Spleen (tissue), 11 donors: Measurements from ENCODE around the gene TACR1. TPM values are rescaled to one million over a fixed set of nuclear protein-coding genes. Genes with fewer than 3 reads are reported as not detected.

Experiments
- DNase-seq: peaks from one replicate; pipeline ENCODE4 v3.0.0-alpha.2; 2020
- H3K27ac ChIP-seq, 8 donors: fragments of 200-600 bp; sonication (generic) in 7 of 8; 1 replicate in 4 of 8; 2 replicates in 4 of 8; pipeline versions ENCODE4 v1.5.0 to v1.8.0; 2016 to 2021; ENCODE audit warnings: inconsistent platforms in 4 of 8, mild to moderate bottlenecking in 4 of 8, moderate library complexity in 1 of 8
- H3K27me3 ChIP-seq, 7 donors: fragments of 200-600 bp; sonication (generic) in 6 of 7; replicated peaks in 1 of 7; 1 replicate in 4 of 7; 2 replicates in 3 of 7; pipeline versions ENCODE4 v1.5.0 to v1.8.0; 2016 to 2021; ENCODE audit warnings: inconsistent platforms in 3 of 7, mild to moderate bottlenecking in 1 of 7
- H3K36me3 ChIP-seq, 6 donors: fragments of 200-600 bp; sonication (generic) in 5 of 6; 1 replicate in 4 of 6; 2 replicates in 2 of 6; pipeline versions ENCODE4 v1.5.0 to v1.8.0; 2016 to 2021; ENCODE audit warnings: inconsistent platforms in 2 of 6
- H3K4me1 ChIP-seq, 6 donors: fragments of 200-600 bp; sonication (generic) in 5 of 6; 1 replicate in 3 of 6; 2 replicates in 3 of 6; pipeline versions ENCODE4 v1.5.0 to v1.8.0; 2016 to 2021; ENCODE audit warnings: inconsistent platforms in 3 of 6
- H3K4me3 ChIP-seq, 8 donors: fragments of 200-600 bp; sonication (generic) in 7 of 8; 1 replicate in 4 of 8; 2 replicates in 4 of 8; pipeline versions ENCODE4 v1.5.0 to v1.8.0; 2016 to 2021; ENCODE audit warnings: inconsistent platforms in 4 of 8, mild to moderate bottlenecking in 4 of 8, moderate library complexity in 2 of 8
- H3K9me3 ChIP-seq, 8 donors: fragments of 200-600 bp; sonication (generic) in 7 of 8; 1 replicate in 4 of 8; 2 replicates in 4 of 8; pipeline versions ENCODE4 v1.5.0 to v1.8.0; 2016 to 2021; ENCODE audit warnings: inconsistent platforms in 4 of 8
- POLR2A ChIP-seq, 3 donors: fragments of 450-650 bp; IDR thresholded peaks; one replicate each; pipeline ENCODE4 v1.5.1; 2017; ENCODE audit warnings: antibody characterized with exemption in 3 of 3, mild to moderate bottlenecking in 1 of 3
- POLR2AphosphoS5 ChIP-seq, 3 donors: sonication (generic); formaldehyde crosslinking; IDR thresholded peaks; one replicate each; pipeline ENCODE4 v1.5.1; 2017; ENCODE audit warnings: antibody characterized with exemption in 3 of 3
- WGBS, 5 donors: extraction: QIAGEN DNeasy Blood & Tissue Kit in 3 of 5; methylation state at CpG; one replicate each; pipeline versions ENCODE4 v1.1.5 to v1.1.7; 2013 to 2018; 5-methylcytosine and 5-hydroxymethylcytosine counted together
- intact Hi-C: fragments of 100-400 bp; cut with DNase I; formaldehyde crosslinking; loops from one replicate; pipeline ENCODE4 v1.15.0; 2023; ENCODE audit warnings: low total_unique reads
- polyA plus RNA-seq, 3 donors: library from polyadenylated mRNA; stranded (reverse); fragments of 200-250 nt; gene quantifications; one replicate each; pipeline ENCODE4 v1.2.1, GENCODE V29; 2013
- total RNA-seq, 7 donors: library from RNA; depleted of rRNA in 3 of 7; stranded (reverse); fragments of >200 nt in 3 of 7; fragmentation: NEBNext Ultra II Directional in 4 of 7; extraction: Animal tissue kit (Norgen Biotek cat#: 25700) in 4 of 7; gene quantifications; one replicate each; pipeline versions ENCODE4 v1.1.0 to v1.2.1, GENCODE V29; 2016 to 2021
- TF ChIP-seq, protein P1 (sequence below), 11 experiments: fragments of 200-600 bp in 7 of 11; fragments of 450-650 bp in 4 of 11; sonication (generic) in 4 of 11; IDR thresholded peaks in 8 of 11; conservative IDR thresholded peaks in 3 of 11; 1 replicate in 7 of 11; 2 replicates in 4 of 11; pipeline versions ENCODE4 v1.4.0 to v1.8.0; 2016 to 2021; ENCODE audit warnings: antibody characterized with exemption in 11 of 11, inconsistent platforms in 4 of 11, mild to moderate bottlenecking in 1 of 11
- donor health status: healthy with polysubstance abuse.
- donor health status: DM: no; HTN: no; CAD: no; lungs with moderate emphysema.
- donor health status: DM: no; HTN: no; CAD: no.
- donor health status: Bipolar disorder and iron deficiency.
- donor health status: healthy.
- donor health status: DM: no; HTN: no; CAD: no.
- donor health status: DM: yes; HTN: yes; CAD: no.

TACR1 gene
- total and polyA plus RNA-seq, 10 donors: 0.02 to 0.28 (median 0.13) TPM; not detected in 3

DNA sequence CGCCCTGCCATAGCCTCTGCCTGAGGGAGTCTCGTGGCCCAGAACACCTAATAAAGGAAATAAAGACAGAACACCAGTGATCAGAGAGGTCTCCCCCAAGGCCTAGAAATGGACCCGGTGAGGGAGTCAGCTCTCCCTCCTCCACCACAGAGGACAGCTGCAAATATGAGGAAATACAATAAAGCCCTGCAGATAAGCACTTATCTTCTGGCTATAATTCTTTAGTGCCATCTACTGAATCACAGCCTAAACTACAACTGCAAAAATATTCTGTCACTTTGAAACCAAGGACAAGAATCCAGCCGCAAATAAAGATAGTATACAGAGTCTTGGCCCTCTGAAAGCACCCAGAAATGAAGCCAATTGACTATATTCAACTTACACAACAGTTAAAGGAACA, 42.4 kb upstream of the TACR1 start:
- H3K36me3 ChIP-seq: no peaks in the 10 kb centered on the region
- H3K4me3 ChIP-seq: no peak overlapping the region
- no peak overlapping the region for H3K27ac ChIP-seq
- no peak for DNase-seq
- intact Hi-C loops: no loop called here
- H3K9me3 ChIP-seq: peaks cover 0 to 53% (median 26%) of the 10 kb centered on the region in 8 donors
- TF ChIP-seq, protein P1, sequence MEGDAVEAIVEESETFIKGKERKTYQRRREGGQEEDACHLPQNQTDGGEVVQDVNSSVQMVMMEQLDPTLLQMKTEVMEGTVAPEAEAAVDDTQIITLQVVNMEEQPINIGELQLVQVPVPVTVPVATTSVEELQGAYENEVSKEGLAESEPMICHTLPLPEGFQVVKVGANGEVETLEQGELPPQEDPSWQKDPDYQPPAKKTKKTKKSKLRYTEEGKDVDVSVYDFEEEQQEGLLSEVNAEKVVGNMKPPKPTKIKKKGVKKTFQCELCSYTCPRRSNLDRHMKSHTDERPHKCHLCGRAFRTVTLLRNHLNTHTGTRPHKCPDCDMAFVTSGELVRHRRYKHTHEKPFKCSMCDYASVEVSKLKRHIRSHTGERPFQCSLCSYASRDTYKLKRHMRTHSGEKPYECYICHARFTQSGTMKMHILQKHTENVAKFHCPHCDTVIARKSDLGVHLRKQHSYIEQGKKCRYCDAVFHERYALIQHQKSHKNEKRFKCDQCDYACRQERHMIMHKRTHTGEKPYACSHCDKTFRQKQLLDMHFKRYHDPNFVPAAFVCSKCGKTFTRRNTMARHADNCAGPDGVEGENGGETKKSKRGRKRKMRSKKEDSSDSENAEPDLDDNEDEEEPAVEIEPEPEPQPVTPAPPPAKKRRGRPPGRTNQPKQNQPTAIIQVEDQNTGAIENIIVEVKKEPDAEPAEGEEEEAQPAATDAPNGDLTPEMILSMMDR (IDR thresholded peaks at IDR 0.05 in 8 of 11, conservative IDR thresholded peaks at IDR 0.05 in 3 of 11): no peak
- TF ChIP-seq POLR2A (IDR thresholded peaks at IDR 0.05) (no peak), POLR2AphosphoS5 (IDR thresholded peaks at IDR 0.05) (no peak)
- WGBS, 5 donors: 80 to 90% (median 83%) methylated on average over 4 of the region's 4 CpGs
- no peaks in the 10 kb centered on the region for H3K27me3 ChIP-seq
- no peaks in the 10 kb centered on the region for H3K4me1 ChIP-seq

DNA sequence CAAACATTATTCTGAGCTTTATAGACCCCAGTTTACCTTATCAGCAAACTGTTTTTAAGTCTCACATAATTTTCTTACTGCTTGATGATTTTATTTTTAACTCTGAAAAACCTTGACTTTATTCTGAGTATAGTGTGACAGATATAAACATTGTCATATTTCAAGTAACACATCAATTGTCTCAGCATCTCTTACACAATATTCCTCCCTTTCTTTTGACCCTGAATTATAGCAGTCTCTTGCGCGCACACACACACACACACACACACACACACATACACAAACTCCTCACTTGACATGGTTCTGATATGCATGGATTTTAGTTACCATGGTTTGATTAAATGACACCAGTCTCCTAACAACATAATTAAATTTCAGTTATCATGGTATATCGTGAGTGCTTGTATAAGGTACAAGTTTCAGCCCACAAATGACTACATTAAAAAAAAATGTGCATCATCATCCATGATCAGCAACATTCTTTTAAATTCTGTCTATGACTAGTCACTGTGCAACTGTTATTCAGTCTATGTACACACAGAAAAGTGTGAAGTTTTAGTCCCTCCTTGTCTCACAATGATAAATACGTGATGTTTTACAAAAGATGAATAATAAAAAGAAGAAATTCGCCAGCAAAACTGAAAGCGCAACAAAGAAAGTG, 39.5 kb upstream of the TACR1 start:
- TF ChIP-seq POLR2AphosphoS5 (IDR thresholded peaks at IDR 0.05) (no peak), POLR2A (IDR thresholded peaks at IDR 0.05) (no peak)
- TF ChIP-seq, protein P1 (IDR thresholded peaks at IDR 0.05 in 8 of 11, conservative IDR thresholded peaks at IDR 0.05 in 3 of 11): no peak
- Histone ChIP-seq H3K9me3 (peaks cover 0 to 37% (median 24%) of the 10 kb centered on the region in 8 donors), H3K27me3 (no peaks in the 10 kb centered on the region), H3K4me1 (no peaks in the 10 kb centered on the region), H3K4me3 (no peak overlapping the region), H3K27ac (no peak overlapping the region), H3K36me3 (no peaks in the 10 kb centered on the region)
- WGBS, 5 donors: 75 to 86% (median 82%) methylated on average over 6 of the region's 6 CpGs
- no peak for DNase-seq
- intact Hi-C loops: no loop called here

DNA sequence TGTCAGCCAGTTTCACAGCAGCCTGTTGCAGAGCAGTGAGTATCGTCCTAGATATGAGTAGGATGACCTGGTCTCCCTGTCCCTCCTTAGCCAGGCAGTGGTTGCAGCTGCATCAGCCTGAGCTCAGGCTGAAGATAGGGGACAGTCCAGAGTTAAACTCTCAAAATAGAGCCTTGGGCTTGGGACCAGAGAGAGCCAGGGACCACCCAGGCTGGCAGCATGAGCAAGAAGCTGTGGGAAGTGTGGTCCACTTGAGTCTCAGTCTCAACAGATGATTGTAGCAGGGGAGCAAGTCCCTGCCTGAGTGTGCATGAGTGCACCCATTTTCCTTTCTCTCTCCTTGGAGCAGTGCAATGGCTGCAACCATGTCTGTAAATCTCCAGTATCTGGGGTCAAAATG, 38.0 kb upstream of the TACR1 start:
- TF ChIP-seq POLR2A (IDR thresholded peaks at IDR 0.05) (no peak), POLR2AphosphoS5 (IDR thresholded peaks at IDR 0.05) (no peak)
- TF ChIP-seq, protein P1 (IDR thresholded peaks at IDR 0.05 in 8 of 11, conservative IDR thresholded peaks at IDR 0.05 in 3 of 11): no peak
- no peak for DNase-seq
- peaks cover 0 to 22% (median 11%) of the 10 kb centered on the region in 8 donors for H3K9me3 ChIP-seq
- no peaks in the 10 kb centered on the region for H3K36me3 ChIP-seq
- 83 to 95% (median 90%) methylated on average over 1 of the region's 1 CpG for whole genome bisulfite sequencing, 5 donors
- H3K4me3 ChIP-seq: no peak overlapping the region
- intact Hi-C loops: no loop called here
- no peaks in the 10 kb centered on the region for H3K4me1 ChIP-seq
- H3K27ac ChIP-seq: no peak overlapping the region
- H3K27me3 ChIP-seq: no peaks in the 10 kb centered on the region

DNA sequence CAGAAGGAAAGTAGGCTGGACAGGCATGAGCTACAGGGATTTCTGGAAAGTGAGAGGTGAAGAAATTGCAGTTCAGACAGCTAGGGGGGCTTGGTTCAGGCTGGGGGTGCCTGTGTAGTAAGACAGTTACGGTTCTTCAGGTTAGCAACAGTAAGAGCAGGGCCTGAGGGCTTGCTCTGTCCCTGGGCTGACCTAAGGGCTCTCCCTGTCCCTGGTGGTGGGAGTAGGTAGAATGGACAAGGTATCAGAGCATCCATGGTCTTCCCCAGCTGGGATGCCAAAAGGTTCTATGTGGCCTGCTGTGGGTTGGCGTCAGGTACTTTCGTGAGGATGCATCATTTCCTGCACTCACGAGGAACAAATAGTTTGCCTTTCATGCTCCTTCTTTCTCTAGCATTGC, 34.6 kb upstream of the TACR1 start:
- Histone ChIP-seq H3K4me1 (no peaks in the 10 kb centered on the region), H3K9me3 (peaks cover 0 to 10% (median 0%) of the 10 kb centered on the region in 8 donors), H3K36me3 (no peaks in the 10 kb centered on the region), H3K27me3 (no peaks in the 10 kb centered on the region), H3K27ac (no peak overlapping the region), H3K4me3 (no peak overlapping the region)
- TF ChIP-seq POLR2A (IDR thresholded peaks at IDR 0.05) (no peak), POLR2AphosphoS5 (IDR thresholded peaks at IDR 0.05) (no peak)
- TF ChIP-seq, protein P1 (IDR thresholded peaks at IDR 0.05 in 8 of 11, conservative IDR thresholded peaks at IDR 0.05 in 3 of 11): no peak
- intact Hi-C loops: no loop called here
- DNase-seq: no peak
- 83 to 92% (median 86%) methylated on average over 4 of the region's 4 CpGs for WGBS, 5 donors
